ENCODE measurements around the gene KIAA0232.

DNA sequence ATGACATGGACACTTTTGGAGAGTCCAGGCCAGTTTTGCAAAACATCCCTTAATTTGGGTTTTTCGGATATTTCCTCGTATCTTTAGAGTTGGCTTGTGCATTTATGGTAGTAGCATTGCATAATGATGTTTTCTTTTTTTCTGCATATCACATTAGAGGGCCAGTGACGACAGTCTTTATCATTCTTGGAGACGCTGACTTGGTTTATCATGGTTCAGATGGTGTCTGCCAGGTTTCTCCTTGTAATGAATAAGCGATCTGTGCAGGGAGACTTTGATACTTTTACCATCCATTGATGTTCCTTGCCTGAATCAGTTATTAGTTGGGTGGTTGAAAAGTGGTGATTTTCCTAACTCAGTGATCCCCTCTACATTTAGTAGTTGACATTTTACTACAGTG is 46.6 kb downstream of the KIAA0232 start:
- TF ChIP-seq CTCF (IDR thresholded peaks at IDR 0.05 in 8 of 11, conservative IDR thresholded peaks at IDR 0.05 in 3 of 11) (no peak), POLR2A (IDR thresholded peaks at IDR 0.05) (no peak), POLR2AphosphoS5 (IDR thresholded peaks at IDR 0.05) (no peak)
